ENCODE data around the gene STRADB. TPM values are rescaled to one million over a fixed set of nuclear protein-coding genes. Genes with fewer than 3 reads are reported as not detected.

Gene STRADB
- total and polyA plus RNA-seq, 2 of the 4 experiments (the other 2 are of a cell fraction), result 14.9 to 31.5 TPM

DNA sequence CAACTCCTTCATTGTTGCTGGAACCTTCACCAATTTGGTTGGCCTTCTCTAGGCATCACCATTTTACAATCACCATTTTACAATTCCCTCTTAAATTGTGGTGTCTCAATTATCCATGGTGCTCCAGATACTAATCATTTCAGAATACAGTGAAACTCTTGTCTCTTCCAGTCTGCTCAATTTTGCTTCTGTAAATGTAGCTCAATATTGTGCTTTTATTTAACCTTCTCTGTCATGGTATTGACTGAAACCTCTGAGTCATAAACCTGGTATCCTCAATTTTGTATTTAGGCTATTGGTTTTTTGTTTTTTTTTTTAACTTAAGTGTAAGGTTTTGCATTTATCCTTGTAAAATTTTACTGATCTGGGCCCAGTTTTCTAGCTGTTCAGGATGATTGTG lies 16.1 kb downstream of the STRADB start:
- H3K23ac ChIP-seq (ENCODE audit: low read depth, low read length), result no peak overlapping the region
- H3K56ac ChIP-seq (ENCODE audit: extremely low read depth, insufficient read depth, low read length), result no peak overlapping the region
- no peak overlapping the region for H3K4ac ChIP-seq (ENCODE audit: low read depth, low read length)
- peaks cover 0 to 18% of the 10 kb centered on the region in 2 experiments; a peak in 2 of 4 replicates for H3K79me1 ChIP-seq (ENCODE audit: low read depth in 1 of 2, low read length in 2 of 2)
- no peak overlapping the region for H3K4me2 ChIP-seq (ENCODE audit: low read depth, low read length)
- no peak for TF ChIP-seq SMC3 (IDR thresholded peaks at IDR 0.05; ENCODE audit: low read depth, low read length)
- TF ChIP-seq RCOR1 (IDR thresholded peaks at IDR 0.05; ENCODE audit: insufficient replicate concordance, low read length), result no peak
- no peak for TF ChIP-seq RFX5 (IDR thresholded peaks at IDR 0.05; ENCODE audit: low read depth, low read length)
- TF ChIP-seq MAFK (IDR thresholded peaks at IDR 0.05; ENCODE audit: low read depth, low read length), result no peak
- no peak for TF ChIP-seq CEBPB (IDR thresholded peaks at IDR 0.05; ENCODE audit: low read depth, low read length)
- no peak for TF ChIP-seq RAD21 (IDR thresholded peaks at IDR 0.05; ENCODE audit: low read length)
- no peak for TF ChIP-seq BHLHE40 (IDR thresholded peaks at IDR 0.05; ENCODE audit: low read depth, low read length)
- no peak for TF ChIP-seq CHD1 (IDR thresholded peaks at IDR 0.05; ENCODE audit: low read depth, low read length)
- no peak for TF ChIP-seq POLR2A (IDR thresholded peaks at IDR 0.05; ENCODE audit: low read depth, low read length)
- no peak for TF ChIP-seq FOS (IDR thresholded peaks at IDR 0.05; ENCODE audit: low read depth, low read length)
- no peak for TF ChIP-seq MAZ (IDR thresholded peaks at IDR 0.05; ENCODE audit: borderline replicate concordance, low read depth, low read length)
- TF ChIP-seq, protein P1, sequence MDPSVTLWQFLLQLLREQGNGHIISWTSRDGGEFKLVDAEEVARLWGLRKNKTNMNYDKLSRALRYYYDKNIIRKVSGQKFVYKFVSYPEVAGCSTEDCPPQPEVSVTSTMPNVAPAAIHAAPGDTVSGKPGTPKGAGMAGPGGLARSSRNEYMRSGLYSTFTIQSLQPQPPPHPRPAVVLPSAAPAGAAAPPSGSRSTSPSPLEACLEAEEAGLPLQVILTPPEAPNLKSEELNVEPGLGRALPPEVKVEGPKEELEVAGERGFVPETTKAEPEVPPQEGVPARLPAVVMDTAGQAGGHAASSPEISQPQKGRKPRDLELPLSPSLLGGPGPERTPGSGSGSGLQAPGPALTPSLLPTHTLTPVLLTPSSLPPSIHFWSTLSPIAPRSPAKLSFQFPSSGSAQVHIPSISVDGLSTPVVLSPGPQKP (IDR thresholded peaks at IDR 0.05; ENCODE audit: borderline replicate concordance, low read depth, low read length), result no peak
- TF ChIP-seq NFE2L2 (IDR thresholded peaks at IDR 0.05; ENCODE audit: low read depth, low read length), result no peak
- TF ChIP-seq MXI1 (IDR thresholded peaks at IDR 0.05; ENCODE audit: borderline replicate concordance, low read depth, low read length), result no peak
- TF ChIP-seq, protein P2, sequence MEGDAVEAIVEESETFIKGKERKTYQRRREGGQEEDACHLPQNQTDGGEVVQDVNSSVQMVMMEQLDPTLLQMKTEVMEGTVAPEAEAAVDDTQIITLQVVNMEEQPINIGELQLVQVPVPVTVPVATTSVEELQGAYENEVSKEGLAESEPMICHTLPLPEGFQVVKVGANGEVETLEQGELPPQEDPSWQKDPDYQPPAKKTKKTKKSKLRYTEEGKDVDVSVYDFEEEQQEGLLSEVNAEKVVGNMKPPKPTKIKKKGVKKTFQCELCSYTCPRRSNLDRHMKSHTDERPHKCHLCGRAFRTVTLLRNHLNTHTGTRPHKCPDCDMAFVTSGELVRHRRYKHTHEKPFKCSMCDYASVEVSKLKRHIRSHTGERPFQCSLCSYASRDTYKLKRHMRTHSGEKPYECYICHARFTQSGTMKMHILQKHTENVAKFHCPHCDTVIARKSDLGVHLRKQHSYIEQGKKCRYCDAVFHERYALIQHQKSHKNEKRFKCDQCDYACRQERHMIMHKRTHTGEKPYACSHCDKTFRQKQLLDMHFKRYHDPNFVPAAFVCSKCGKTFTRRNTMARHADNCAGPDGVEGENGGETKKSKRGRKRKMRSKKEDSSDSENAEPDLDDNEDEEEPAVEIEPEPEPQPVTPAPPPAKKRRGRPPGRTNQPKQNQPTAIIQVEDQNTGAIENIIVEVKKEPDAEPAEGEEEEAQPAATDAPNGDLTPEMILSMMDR (conservative IDR thresholded peaks at IDR 0.05; ENCODE audit: low read depth, low read length), result no peak
- TF ChIP-seq, protein P3, sequence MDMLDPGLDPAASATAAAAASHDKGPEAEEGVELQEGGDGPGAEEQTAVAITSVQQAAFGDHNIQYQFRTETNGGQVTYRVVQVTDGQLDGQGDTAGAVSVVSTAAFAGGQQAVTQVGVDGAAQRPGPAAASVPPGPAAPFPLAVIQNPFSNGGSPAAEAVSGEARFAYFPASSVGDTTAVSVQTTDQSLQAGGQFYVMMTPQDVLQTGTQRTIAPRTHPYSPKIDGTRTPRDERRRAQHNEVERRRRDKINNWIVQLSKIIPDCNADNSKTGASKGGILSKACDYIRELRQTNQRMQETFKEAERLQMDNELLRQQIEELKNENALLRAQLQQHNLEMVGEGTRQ (IDR thresholded peaks at IDR 0.05; ENCODE audit: low read depth, low read length), result no peak
- H3K4me3 ChIP-seq (ENCODE audit: insufficient read depth, low read depth, low read length), result no peak overlapping the region
- H2AK9ac ChIP-seq (replicated peaks; ENCODE audit: low read depth, low read length, poor library complexity), result no peak overlapping the region
- CTCF ChIA-PET, result no interaction called here
- no peak for DNase-seq
- no peak overlapping the region for H2BK15ac ChIP-seq (ENCODE audit: low read depth, low read length)
- intact Hi-C loops (cut with micrococcal nuclease), result no loop called here
- H3K4me1 ChIP-seq (ENCODE audit: control insufficient read depth, insufficient read depth, low read length), result peaks cover 27% of the 10 kb centered on the region
- H4K91ac ChIP-seq (ENCODE audit: insufficient read depth, low read depth, low read length), result no peak overlapping the region
- no peak for ATAC-seq (ENCODE audit: low read depth)
- POLR2A ChIA-PET (ENCODE audit: unreplicated experiment), result interaction anchor here (1.0 kb wide), 1 partner anchor 16 kb away, joined by 11 read pairs; the partner anchor contains the start of genes STRADB and TRAK2
- H3K18ac ChIP-seq (ENCODE audit: low read depth, low read length), result no peak overlapping the region
- no peak overlapping the region for H2BK20ac ChIP-seq (ENCODE audit: low read depth, low read length)
- H3K36me3 ChIP-seq (ENCODE audit: control insufficient read depth, insufficient read depth, low read length), result peaks cover 7% of the 10 kb centered on the region; the same call in 1 of the 2 replicates
- no peak overlapping the region for H2AK5ac ChIP-seq (ENCODE audit: low read depth, low read length)
- no peak overlapping the region for H2BK120ac ChIP-seq (ENCODE audit: low read depth, low read length)
- no peaks in the 10 kb centered on the region for H4K20me1 ChIP-seq (ENCODE audit: insufficient read depth, low read length)
- H4K8ac ChIP-seq (ENCODE audit: low read depth in 2 of 2, low read length in 2 of 2), result no peak overlapping the region
- H3K9ac ChIP-seq (ENCODE audit: low read depth, low read length), result no peak overlapping the region
- no peaks in the 10 kb centered on the region for H3K9me3 ChIP-seq (ENCODE audit: control insufficient read depth, insufficient read depth, low read length)
- no peaks in the 10 kb centered on the region for H3K27me3 ChIP-seq (ENCODE audit: control insufficient read depth, insufficient read depth, low read length)
- dilution Hi-C loops (cut with HindIII; ENCODE audit: low sequenced_read_pairs, unreplicated experiment), result no loop called here
- H4K5ac ChIP-seq (ENCODE audit: low read depth, low read length), result no peak overlapping the region
- H3K9me1 ChIP-seq (ENCODE audit: insufficient read depth, low read length), result peaks cover 9% of the 10 kb centered on the region
- no peak overlapping the region for H3K27ac ChIP-seq (ENCODE audit: insufficient read depth, low read length)
- in situ Hi-C loops (cut with MboI; ENCODE audit: low sequenced_read_pairs), result no loop called here
- H2AFZ ChIP-seq (replicated peaks; ENCODE audit: low read length, poor library complexity), result no peak overlapping the region
- H2BK5ac ChIP-seq (ENCODE audit: low read depth, low read length, poor library complexity, severe bottlenecking), result no peak overlapping the region
- H3K14ac ChIP-seq (replicated peaks; ENCODE audit: low read depth, low read length), result no peak overlapping the region
- no TSS peak for BruUV-seq (replicated peaks)
